ENCODE measurements around the gene TESMIN.

- no peak for TF ChIP-seq CTCF (conservative IDR thresholded peaks at IDR 0.05)
- TF ChIP-seq ZFX (IDR thresholded peaks at IDR 0.05) = no peak
These were observed 4.9 kb upstream of the TESMIN start for GRCh38 chr11:68756171-68756766.
